Ovary (tissue), 9 donors: ENCODE measurements around the gene WBP1L. TPM values are rescaled to one million over a fixed set of nuclear protein-coding genes. Genes with fewer than 3 reads are reported as not detected.
A peak's percentile ranks its signal among the peaks of the same experiment; 100 is the strongest.

ENCODE experiments used
- DNase-seq, 5 donors: peaks; one replicate each; pipeline ENCODE4 v3.0.0-alpha.2; 2019 to 2020
- H3K27ac ChIP-seq, 2 donors: fragments of 200-600 bp; one replicate each; pipeline versions ENCODE4 v1.5.1 to v1.8.0; 2019 to 2022
- H3K27me3 ChIP-seq: fragments of 200-600 bp; one replicate; pipeline ENCODE4 v1.8.0; 2022
- H3K36me3 ChIP-seq: fragments of 200-600 bp; sonication (generic); one replicate; pipeline ENCODE4 v1.5.1; 2019
- H3K4me1 ChIP-seq: one replicate; pipeline ENCODE4 v1.8.1; 2013; ENCODE audit warnings: mild to moderate bottlenecking, moderate library complexity; ENCODE audit not compliant: insufficient read depth
- H3K4me3 ChIP-seq: fragments of 200-600 bp; sonication (generic); one replicate; pipeline ENCODE4 v1.5.1; 2017
- H3K9me3 ChIP-seq, 2 donors: fragments of 200-600 bp in 1 of 2; sonication (generic) in 1 of 2; one replicate each; pipeline versions ENCODE4 v1.5.1 to v1.8.1; 2013 to 2019; ENCODE audit warnings: mild to moderate bottlenecking in 1 of 2, moderate library complexity in 1 of 2
- CTCF ChIP-seq, 3 donors: fragments of 450-650 bp in 2 of 3; fragments of 200-600 bp in 1 of 3; IDR thresholded peaks; one replicate each; pipeline versions ENCODE4 v1.5.1 to v1.8.0; 2016 to 2022; ENCODE audit warnings: antibody characterized with exemption in 3 of 3, mild to moderate bottlenecking in 1 of 3
- EP300 ChIP-seq: sonication (generic); formaldehyde crosslinking; IDR thresholded peaks from one replicate; pipeline ENCODE4 v1.6.1; 2017; ENCODE audit warnings: antibody characterized with exemption
- POLR2A ChIP-seq: fragments of 450-650 bp; IDR thresholded peaks from one replicate; pipeline ENCODE4 v1.6.1; 2017; ENCODE audit warnings: antibody characterized with exemption, mild to moderate bottlenecking, moderate library complexity
- WGBS, 3 donors: extraction: QIAGEN DNeasy Blood & Tissue Kit in 1 of 3; methylation state at CpG; one replicate each; pipeline versions ENCODE4 v1.1.5 to v1.1.7; 2013 to 2017; 5-methylcytosine and 5-hydroxymethylcytosine counted together
- intact Hi-C, 4 donors: fragments of 100-400 bp; cut with DNase I; formaldehyde crosslinking; loops; one replicate each; pipeline versions ENCODE4 v1.11.0 to v1.15.1; 2022 to 2023
- polyA plus RNA-seq, 2 donors: library from polyadenylated mRNA; stranded (reverse); fragments of 200-250 nt in 1 of 2; fragments of 350-450 nt in 1 of 2; fragmentation: Illumina TruSeq in 1 of 2; extraction: RNeasy Lipid Tissue Mini Kit (QIAGEN cat#74804) in 1 of 2; gene quantifications; one replicate each; pipeline ENCODE4 v1.2.3, GENCODE V29; 2013 to 2014
- total RNA-seq, 7 donors: library from RNA; depleted of rRNA in 2 of 7; stranded (reverse); fragments of >200 nt in 2 of 7; fragmentation: NEBNext Ultra II Directional in 3 of 7; extraction: Animal tissue kit (Norgen Biotek cat#: 25700) in 3 of 7; gene quantifications; one replicate each; pipeline versions ENCODE4 v1.1.0 to v1.2.4, GENCODE V29; 2016 to 2023
- donor health status: DM: no; HTN: no; CAD: no; lungs with moderate emphysema.
- donor health status: DM: no; HTN: no; CAD: no.
- donor health status: Bipolar disorder and iron deficiency.
- donor health status: DM: yes; HTN: yes; CAD: no.
- donor health status: DM: no; HTN: no; CAD: no.
- donor health status: DM: yes; HTN: yes; CAD: no.

WBP1L gene
- total and polyA plus RNA-seq, 9 donors, result 40.6 to 71.8 (median 51.1) TPM

DNA sequence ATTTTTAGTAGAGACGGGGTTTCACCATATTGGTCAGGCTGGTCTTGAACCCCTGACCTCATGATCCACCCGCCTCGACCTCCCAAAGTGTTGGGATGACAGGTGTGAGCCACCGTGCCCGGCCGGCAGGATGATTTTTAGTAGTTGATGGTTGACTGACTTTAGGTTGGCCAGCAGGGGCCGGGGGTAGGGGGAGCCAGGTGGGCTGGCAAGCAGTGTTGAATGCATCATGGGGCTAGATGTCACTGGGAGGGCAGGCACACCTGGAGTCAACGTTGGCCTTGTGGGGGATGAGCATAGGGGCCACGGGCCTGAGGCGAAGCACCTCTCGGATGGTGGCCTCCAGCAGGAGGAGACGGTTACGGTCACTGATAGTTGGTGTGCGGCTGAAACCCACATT lies 88.5 kb downstream of the WBP1L start:
- DNase-seq, result peak in 1 of 5 donors; percentile 24
- H3K9me3 ChIP-seq, result no peaks in the 10 kb centered on the region
- no peaks in the 10 kb centered on the region for H3K36me3 ChIP-seq
- H3K4me3 ChIP-seq, result no peak overlapping the region
- WGBS, 3 donors, result 86 to 91% (median 90%) methylated on average over 14 of the region's 14 CpGs
- intact Hi-C loops, result loop anchor here (5.0 to 10.0 kb wide), 6 partner anchors 65 to 413 kb away; partner anchors contain the start of gene RPEL1 (in 1 of the 4)
- H3K4me1 ChIP-seq, result no peaks in the 10 kb centered on the region
- H3K27me3 ChIP-seq, result no peaks in the 10 kb centered on the region
- no peak overlapping the region for H3K27ac ChIP-seq
- TF ChIP-seq POLR2A, result no peak
- TF ChIP-seq EP300, result no peak

DNA sequence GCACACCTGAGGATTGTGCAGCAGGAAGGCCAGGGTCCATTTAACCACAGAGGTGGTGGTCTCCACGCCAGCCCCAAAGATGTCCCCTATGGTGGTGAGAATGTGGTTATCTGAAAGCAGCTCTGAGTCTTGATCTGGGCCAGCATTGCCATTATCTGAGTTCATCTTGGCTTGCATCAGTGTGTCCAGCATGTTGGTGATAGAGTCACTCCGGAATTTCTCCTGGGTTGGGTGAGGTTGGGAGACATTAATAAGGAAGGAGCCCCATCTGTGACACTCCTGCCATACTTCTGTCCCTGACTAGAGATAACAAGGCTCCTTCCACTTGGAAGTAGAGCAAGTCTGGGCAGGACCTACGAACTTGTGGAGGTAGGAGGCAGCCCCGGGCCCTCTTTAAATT lies 89.2 kb downstream of the WBP1L start:
- DNase-seq, result peak in 1 of 5 donors; percentile 1
- no peaks in the 10 kb centered on the region for H3K9me3 ChIP-seq
- H3K36me3 ChIP-seq, result no peaks in the 10 kb centered on the region
- no peak overlapping the region for H3K27ac ChIP-seq
- no peaks in the 10 kb centered on the region for H3K27me3 ChIP-seq
- TF ChIP-seq CTCF (IDR thresholded peaks at IDR 0.05) (no peak), EP300 (no peak), POLR2A (no peak)
- intact Hi-C loops, result loop anchor here (5.0 to 10.0 kb wide), 6 partner anchors 64 to 412 kb away; partner anchors contain the start of gene RPEL1 (in 1 of the 4)
- H3K4me3 ChIP-seq, result no peak overlapping the region
- WGBS, 3 donors, result 90 to 95% (median 95%) methylated on average over 4 of the region's 4 CpGs
- H3K4me1 ChIP-seq, result no peaks in the 10 kb centered on the region

GRCh38 chr10:102834143-102834542 lies 90.4 kb downstream of the WBP1L start:
- H3K4me3 ChIP-seq, result no peak overlapping the region
- no peaks in the 10 kb centered on the region for H3K9me3 ChIP-seq
- H3K4me1 ChIP-seq, result no peaks in the 10 kb centered on the region
- 61 to 65% (median 62%) methylated on average over 9 of the region's 9 CpGs for WGBS, 3 donors
- peak in 1 of 5 donors; percentile 1 for DNase-seq
- TF ChIP-seq EP300 (no peak), POLR2A (no peak), CTCF (IDR thresholded peaks at IDR 0.05) (no peak)
- intact Hi-C loops, result loop anchor here (5.0 to 10.0 kb wide), 6 partner anchors 63 to 411 kb away; partner anchors contain the start of gene RPEL1 (in 1 of the 4)
- H3K27me3 ChIP-seq, result no peaks in the 10 kb centered on the region
- no peaks in the 10 kb centered on the region for H3K36me3 ChIP-seq
- H3K27ac ChIP-seq, result no peak overlapping the region

DNA sequence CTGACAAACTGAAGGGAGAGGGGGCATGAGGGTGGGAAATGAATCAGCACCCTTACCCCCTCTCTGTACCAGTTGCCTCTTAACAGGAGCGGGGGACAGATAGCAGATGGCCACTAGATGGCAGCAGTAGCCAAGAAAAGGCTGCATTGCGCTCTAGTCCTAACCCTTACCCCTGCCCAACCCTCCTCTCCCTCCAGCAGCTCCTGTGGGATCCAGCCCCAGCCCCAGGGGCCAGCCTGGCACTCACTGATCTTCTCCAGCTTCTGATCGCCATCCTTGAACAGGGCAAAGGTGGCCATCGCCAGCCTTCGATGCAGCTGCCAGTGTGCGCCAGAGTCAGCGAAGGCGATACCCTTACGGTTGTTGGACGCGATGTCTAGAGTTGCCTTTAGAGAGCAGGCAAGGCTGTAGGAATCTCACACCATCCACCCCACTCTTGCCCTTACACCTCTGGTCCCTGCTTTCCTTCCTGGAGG lies 91.3 kb downstream of the WBP1L start:
- no peak overlapping the region for H3K27ac ChIP-seq
- intact Hi-C loops, result loop anchor here (5.0 to 10.0 kb wide), 8 partner anchors 62 to 410 kb away; partner anchors contain the start of gene RPEL1 (in 1 of the 4)
- WGBS, 3 donors, result 60 to 71% (median 70%) methylated on average over 11 of the region's 11 CpGs

More for the DNA sequence above, 91.3 kb downstream of the WBP1L start:
- peak; percentile 70 to 84 (median 80) for DNase-seq
- Histone ChIP-seq H3K36me3 (no peaks in the 10 kb centered on the region), H3K4me3 (no peak overlapping the region), H3K4me1 (no peaks in the 10 kb centered on the region), H3K27me3 (no peaks in the 10 kb centered on the region), H3K9me3 (no peaks in the 10 kb centered on the region)
- no peak for TF ChIP-seq POLR2A
- peak; percentile 74 to 87 (median 77) for TF ChIP-seq CTCF (IDR thresholded peaks at IDR 0.05)
- no peak for TF ChIP-seq EP300
